Epithelial cell of esophagus (primary cell): ENCODE results near the gene ACOT7.

Experiments used
- DNase-seq: peaks from one replicate; pipeline ENCODE4 v3.0.0; 2010; ENCODE audit warnings: low read depth
- H3K4me3 ChIP-seq: 2 replicates; pipeline ENCODE4 v1.5.1; 2011; ENCODE audit warnings: mild to moderate bottlenecking, low read length, control low read depth
- CTCF ChIP-seq: IDR thresholded peaks from 2 replicates; pipeline ENCODE4 v1.5.1; 2011; ENCODE audit warnings: low read depth, mild to moderate bottlenecking, low read length, control low read depth, inconsistent platforms; ENCODE audit not compliant: insufficient read depth; ENCODE audit errors: missing control alignments

ACOT7 gene

DNA sequence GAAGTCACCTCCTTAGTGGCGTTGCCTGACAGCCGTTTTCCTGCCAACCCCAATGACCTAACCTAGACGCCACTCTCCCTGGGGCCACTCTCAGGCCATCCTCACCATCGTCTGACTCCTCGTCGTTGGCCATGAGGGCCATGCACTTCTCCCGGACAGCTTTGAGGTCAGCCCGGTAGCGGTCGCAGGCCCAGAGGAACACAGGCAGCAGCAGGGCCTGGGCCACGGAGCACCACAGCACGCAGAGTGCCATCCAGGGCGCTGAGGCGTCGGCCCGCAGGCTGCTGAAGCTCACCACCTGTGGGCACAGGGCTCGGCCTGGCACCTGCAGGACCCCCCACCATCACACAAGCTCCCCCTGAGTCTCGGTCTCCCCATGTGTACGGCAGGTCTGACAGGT lies 142.3 kb downstream of the ACOT7 start:
- TF ChIP-seq CTCF = no peak
- no peak for DNase-seq
- H3K4me3 ChIP-seq = no peak overlapping the region

GRCh38 chr1:6249739-6250689 lies 143.6 kb downstream of the ACOT7 start:
- no peak for DNase-seq
- H3K4me3 ChIP-seq = no peak overlapping the region
- no peak for TF ChIP-seq CTCF

- DNase-seq = no peak
- no peak overlapping the region for H3K4me3 ChIP-seq
- no peak for TF ChIP-seq CTCF
Observed at GRCh38 chr1:6248932-6249738, 144.4 kb downstream of the ACOT7 start.

DNA sequence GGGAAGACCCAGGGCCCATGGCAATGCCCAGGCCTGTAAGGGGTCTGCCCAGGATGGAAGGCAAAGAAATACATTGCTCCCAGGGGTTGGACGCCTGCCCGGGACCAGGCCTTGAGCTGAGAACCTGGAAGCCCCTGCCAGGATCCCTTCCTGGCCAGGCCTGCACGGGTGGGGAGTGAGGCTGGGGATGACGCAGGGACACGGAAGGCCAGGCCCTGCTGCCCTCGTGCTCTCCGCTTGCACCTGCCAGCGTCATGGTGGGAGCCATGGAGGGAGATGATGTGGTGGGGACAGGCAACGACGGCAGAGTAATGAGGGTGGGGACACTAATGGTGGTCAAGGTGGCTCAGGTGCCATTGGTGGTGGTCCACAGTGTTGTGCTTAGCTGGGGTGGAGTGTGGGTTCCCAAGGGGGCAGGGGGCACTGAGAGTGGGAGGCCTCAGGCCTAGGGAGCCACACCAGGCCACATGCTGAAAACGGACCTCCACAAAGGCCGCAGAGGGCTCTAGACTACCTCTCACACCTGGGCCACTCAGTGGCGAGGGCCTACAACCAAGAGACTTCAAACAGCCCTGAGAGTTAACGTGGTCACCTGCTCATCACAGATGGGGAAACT lies 145.3 kb downstream of the ACOT7 start:
- no peak for DNase-seq
- no peak overlapping the region for H3K4me3 ChIP-seq
- TF ChIP-seq CTCF = no peak

DNA sequence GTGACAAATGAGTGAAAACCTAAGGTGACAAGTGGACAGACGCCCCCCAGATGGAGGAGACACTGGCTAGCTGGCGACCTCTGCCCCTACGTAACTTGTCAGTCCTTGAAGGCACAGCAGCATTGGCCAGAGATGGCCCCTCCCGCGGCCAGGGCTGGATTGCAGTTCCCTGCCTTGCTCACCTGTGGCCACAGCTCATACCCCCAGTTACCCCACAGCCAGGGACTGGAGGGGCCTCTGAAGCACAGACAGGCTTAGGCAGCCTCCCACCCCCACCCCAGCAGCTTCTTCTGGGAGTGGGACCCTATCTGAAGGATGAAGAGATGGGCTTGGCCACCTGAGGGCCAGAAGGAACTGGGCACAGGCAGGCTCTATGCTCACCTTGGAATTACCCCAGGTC lies 145.9 kb downstream of the ACOT7 start:
- TF ChIP-seq CTCF = no peak
- no peak for DNase-seq

GRCh38 chr1:6246497-6247467 lies 146.8 kb downstream of the ACOT7 start:
- peak; percentile 82 for DNase-seq
- peak; percentile 85 for TF ChIP-seq CTCF
- H3K4me3 ChIP-seq = no peak overlapping the region

More for the DNA sequence above, 145.9 kb downstream of the ACOT7 start:
- H3K4me3 ChIP-seq = no peak overlapping the region
